Neuronal stem cell (in vitro differentiated cells): ENCODE results near the gene DHRS4L2.
"Not testable (repeated sequence)": the region's sequence is repeated elsewhere in the genome, so short reads cannot be mapped to it uniquely, and the experiment has no call there.

ENCODE experiments used
- DNase-seq: peaks from one replicate; pipeline ENCODE4 v3.0.0-alpha.2; 2013; ENCODE audit warnings: low spot score
- H2AFZ ChIP-seq: one replicate; pipeline ENCODE4 v1.6.1; 2013; ENCODE audit warnings: mild to moderate bottlenecking, low read length, inconsistent platforms
- H2AK5ac ChIP-seq: 2 replicates; pipeline ENCODE4 v1.6.1; 2013; ENCODE audit warnings: low read depth, mild to moderate bottlenecking, inconsistent platforms, low read length, moderate library complexity, mixed read lengths
- H2BK120ac ChIP-seq: 2 replicates; pipeline ENCODE4 v1.6.1; 2013; ENCODE audit warnings: low read depth, mild to moderate bottlenecking, inconsistent platforms, low read length, moderate library complexity, mixed read lengths
- H2BK12ac ChIP-seq: one replicate; pipeline ENCODE4 v1.6.1; 2013; ENCODE audit warnings: low read length, inconsistent platforms
- H2BK15ac ChIP-seq: 2 replicates; pipeline ENCODE4 v1.6.1; 2013; ENCODE audit warnings: mild to moderate bottlenecking, low read length, inconsistent platforms, mixed read lengths
- H2BK5ac ChIP-seq: one replicate; pipeline ENCODE4 v1.6.1; 2013; ENCODE audit warnings: inconsistent platforms, mild to moderate bottlenecking, low read length, moderate library complexity
- H3K14ac ChIP-seq: one replicate; pipeline ENCODE4 v1.6.1; 2013; ENCODE audit warnings: low read length, inconsistent platforms
- H3K18ac ChIP-seq: 2 replicates; pipeline ENCODE4 v1.6.1; 2013; ENCODE audit warnings: low read length, inconsistent platforms
- H3K23ac ChIP-seq: 2 replicates; pipeline ENCODE4 v1.6.1; 2013; ENCODE audit warnings: low read depth, mild to moderate bottlenecking, mixed read lengths, low read length, inconsistent platforms; ENCODE audit not compliant: poor library complexity
- H3K27ac ChIP-seq: replicated peaks from 3 replicates; pipeline ENCODE4 v1.5.1; 2013; ENCODE audit warnings: low read length, inconsistent platforms
- H3K27me3 ChIP-seq, 3 experiments: 2 replicates each; pipeline ENCODE4 v1.6.1; 2013; ENCODE audit warnings: low read length in 3 of 3, mild to moderate bottlenecking in 2 of 3, inconsistent platforms in 1 of 3, low read depth in 1 of 3, mixed read lengths in 1 of 3, moderate library complexity in 1 of 3; ENCODE audit not compliant: control insufficient read depth in 3 of 3, insufficient read depth in 3 of 3
- H3K36me3 ChIP-seq, 2 donors: replicated peaks in 1 of 2; 2 replicates each; pipeline ENCODE4 v1.6.1; 2013; ENCODE audit warnings: low read length in 2 of 2; ENCODE audit not compliant: control insufficient read depth in 2 of 2, insufficient read depth in 2 of 2
- H3K4ac ChIP-seq: 2 replicates; pipeline ENCODE4 v1.6.1; 2013; ENCODE audit warnings: inconsistent platforms, mild to moderate bottlenecking, low read length, moderate library complexity
- H3K4me1 ChIP-seq, 2 donors: 1 replicate in 1 of 2; 2 replicates in 1 of 2; pipeline ENCODE4 v1.6.1; 2013; ENCODE audit warnings: low read length in 2 of 2, low read depth in 1 of 2; ENCODE audit not compliant: control insufficient read depth in 2 of 2, insufficient read depth in 1 of 2
- H3K4me2 ChIP-seq: one replicate; pipeline ENCODE4 v1.6.1; 2013; ENCODE audit warnings: mild to moderate bottlenecking, low read length, inconsistent platforms; ENCODE audit not compliant: insufficient read depth, poor library complexity, severe bottlenecking
- H3K4me3 ChIP-seq, 2 donors: 2 replicates each; pipeline ENCODE4 v1.5.1; 2013; ENCODE audit warnings: low read length in 2 of 2, mild to moderate bottlenecking in 2 of 2, inconsistent platforms in 1 of 2, moderate library complexity in 1 of 2
- H3K79me1 ChIP-seq: one replicate; pipeline ENCODE4 v1.6.1; 2013; ENCODE audit warnings: low read depth, mild to moderate bottlenecking, inconsistent platforms, low read length, moderate library complexity
- H3K9ac ChIP-seq: one replicate; pipeline ENCODE4 v1.6.1; 2013; ENCODE audit warnings: mild to moderate bottlenecking, low read depth, low read length, inconsistent platforms; ENCODE audit not compliant: poor library complexity
- H3K9me3 ChIP-seq, 2 donors: replicated peaks in 1 of 2; 2 replicates each; pipeline versions ENCODE3 to v1.6.1; 2013; ENCODE audit warnings: low read length in 2 of 2, mild to moderate bottlenecking in 2 of 2, inconsistent platforms in 1 of 2, low read depth in 1 of 2, mixed read lengths in 1 of 2, moderate library complexity in 1 of 2; ENCODE audit not compliant: control insufficient read depth in 2 of 2, insufficient read depth in 1 of 2
- H4K8ac ChIP-seq: one replicate; pipeline ENCODE4 v1.6.1; 2013; ENCODE audit warnings: low read depth, mild to moderate bottlenecking, inconsistent platforms, low read length, moderate library complexity
- H4K91ac ChIP-seq: one replicate; pipeline ENCODE4 v1.6.1; 2013; ENCODE audit warnings: low read length, low read depth, mild to moderate bottlenecking, inconsistent platforms; ENCODE audit not compliant: poor library complexity
- WGBS, 2 donors: extraction: QIAGEN DNeasy Blood & Tissue Kit; methylation state at CpG; one replicate each; pipeline ENCODE4 v1.1.7; 2013; ENCODE audit warnings: missing lambda C conversion rate in 2 of 2, mixed read lengths in 1 of 2; ENCODE audit not compliant: insufficient read length in 2 of 2, insufficient replicate concordance in 1 of 2; ENCODE audit errors: extremely low coverage in 2 of 2; 5-methylcytosine and 5-hydroxymethylcytosine counted together

DHRS4L2 gene

DNA sequence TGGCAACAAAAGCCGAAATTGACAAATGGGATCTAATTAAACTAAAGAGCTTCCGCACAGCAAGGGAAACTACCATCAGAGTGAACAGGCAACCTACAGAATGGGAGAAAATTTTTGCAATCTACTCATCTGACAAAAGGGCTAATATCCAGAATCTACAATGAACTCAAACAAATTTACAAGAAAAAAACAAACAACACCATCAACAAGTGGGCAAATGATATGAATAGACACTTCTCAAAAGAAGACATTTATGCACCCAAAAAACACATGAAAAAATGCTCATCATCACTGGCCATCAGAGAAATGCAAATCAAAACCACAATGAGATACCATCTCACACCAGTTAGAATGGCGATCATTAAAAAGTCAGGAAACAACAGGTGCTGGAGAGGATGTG, 41.0 kb downstream of the DHRS4L2 start:
- H2AK5ac ChIP-seq, H3K36me3 ChIP-seq, H3K9me3 ChIP-seq, H3K79me1 ChIP-seq, H3K4me1 ChIP-seq, H2BK5ac ChIP-seq, H3K18ac ChIP-seq, H3K23ac ChIP-seq, H2BK15ac ChIP-seq, DNase-seq, H3K27me3 ChIP-seq, H4K8ac ChIP-seq, H3K4me3 ChIP-seq, H3K9ac ChIP-seq, H2BK12ac ChIP-seq, H3K4me2 ChIP-seq, H3K4ac ChIP-seq, H3K27ac ChIP-seq, H2AFZ ChIP-seq, H4K91ac ChIP-seq, H2BK120ac ChIP-seq, H3K14ac ChIP-seq: not testable (repeated sequence)
- WGBS, 2 donors: no CpG with 5 or more reads among the region's 3 CpGs

DNA sequence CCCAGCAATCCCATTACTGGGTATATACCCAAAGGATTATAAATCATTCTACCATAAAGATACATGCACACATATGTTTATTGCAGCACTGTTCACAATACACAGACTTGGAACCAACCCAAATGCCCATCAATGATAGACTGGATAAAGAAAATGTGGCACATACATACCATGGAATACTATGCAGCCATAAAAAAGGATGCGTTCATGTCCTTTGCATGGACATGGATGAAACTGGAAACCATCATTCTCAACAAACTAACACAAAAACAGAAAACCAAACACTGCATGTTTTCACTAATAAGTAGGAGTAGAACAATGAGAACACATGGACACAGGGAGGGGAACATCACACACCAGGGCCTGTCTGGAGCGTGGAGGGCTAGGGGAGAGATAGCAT, 42.6 kb downstream of the DHRS4L2 start:
- H3K79me1 ChIP-seq, H3K4me2 ChIP-seq, DNase-seq, H2BK120ac ChIP-seq, H3K9ac ChIP-seq, H4K8ac ChIP-seq, H3K27me3 ChIP-seq, H3K23ac ChIP-seq, H2BK5ac ChIP-seq, H4K91ac ChIP-seq, H3K14ac ChIP-seq, H3K4me3 ChIP-seq, H2AK5ac ChIP-seq, H3K27ac ChIP-seq, H3K36me3 ChIP-seq, H3K4ac ChIP-seq, H3K9me3 ChIP-seq, H3K18ac ChIP-seq, H2AFZ ChIP-seq, H3K4me1 ChIP-seq, H2BK12ac ChIP-seq, H2BK15ac ChIP-seq: not testable (repeated sequence)
- WGBS, 2 donors: no CpG with 5 or more reads among the region's 2 CpGs

- Histone ChIP-seq H3K4ac (no peak overlapping the region), H3K27ac (no peak overlapping the region), H3K27me3 (peaks cover 0 to 4% (median 0%) of the 10 kb centered on the region in 3 experiments), H3K9me3 (no peaks in the 10 kb centered on the region), H4K8ac (no peak overlapping the region), H3K79me1 (no peaks in the 10 kb centered on the region), H3K36me3 (no peaks in the 10 kb centered on the region), H3K9ac (no peak overlapping the region), H2AK5ac (no peak overlapping the region), H3K23ac (no peak overlapping the region), H3K4me2 (no peak overlapping the region), H2AFZ (no peak overlapping the region), H3K14ac (no peak overlapping the region), H4K91ac (no peak overlapping the region), H3K18ac (no peak overlapping the region), H3K4me1 (no peaks in the 10 kb centered on the region), H2BK12ac (no peak overlapping the region), H3K4me3 (no peak overlapping the region), H2BK120ac (no peak overlapping the region), H2BK15ac (no peak overlapping the region), H2BK5ac (no peak overlapping the region)
- DNase-seq: no peak
- no CpG with 5 or more reads among the region's 2 CpGs for WGBS, 2 donors
These were observed 44.1 kb downstream of the DHRS4L2 start for GRCh38 chr14:24032727-24033418.

DNA sequence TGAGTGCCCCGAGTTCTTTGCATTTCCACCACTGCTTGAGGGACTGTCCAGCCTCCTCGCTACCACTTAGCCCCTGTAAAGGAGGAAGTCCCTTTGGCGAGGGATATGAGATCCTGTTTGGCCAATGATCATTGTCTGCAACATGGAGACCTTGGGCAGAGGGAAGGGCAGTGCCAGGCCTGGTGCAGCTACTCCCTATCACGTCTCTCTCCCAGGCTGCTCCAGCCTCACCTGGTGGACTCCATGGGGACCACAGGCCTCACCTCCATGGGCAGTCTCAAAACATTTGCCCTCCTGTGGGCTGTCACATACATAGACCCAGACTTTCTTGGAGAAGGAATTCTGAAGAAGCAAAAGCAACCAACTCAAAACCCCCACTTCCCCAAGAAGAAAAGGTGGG, 47.0 kb downstream of the DHRS4L2 start:
- Histone ChIP-seq H3K4me2 (peak overlapping the region; percentile 97), H3K9ac (peak overlapping the region; percentile 9), H3K27me3 (peaks cover 0 to 12% (median 0%) of the 10 kb centered on the region in 3 experiments), H3K4me3 (peak overlapping the region; percentile 63 to 79), H2AFZ (peak overlapping the region; percentile 96)
- not testable (repeated sequence) for H3K14ac ChIP-seq, H2BK12ac ChIP-seq, H2BK120ac ChIP-seq, H3K27ac ChIP-seq, H2BK5ac ChIP-seq, H4K8ac ChIP-seq, H2AK5ac ChIP-seq, H3K4ac ChIP-seq, H3K18ac ChIP-seq, H3K4me1 ChIP-seq, H4K91ac ChIP-seq, DNase-seq, H3K9me3 ChIP-seq, H3K23ac ChIP-seq, H3K79me1 ChIP-seq, H3K36me3 ChIP-seq, H2BK15ac ChIP-seq
- no CpG with 5 or more reads among the region's 4 CpGs for WGBS, 2 donors
